GM12878 (cell line): ENCODE data around the gene MAN2A1. TPM values are rescaled to one million over a fixed set of nuclear protein-coding genes. Genes with fewer than 3 reads are reported as not detected.

Experiments used
- ATAC-seq: fragments of 200-7000 bp; cut with Tn5 transposase; 3 replicates; pipeline ENCODE4 v1.9.1; 2020; ENCODE audit warnings: mild to moderate bottlenecking, moderate library complexity
- BruUV-seq: library from RNA; stranded (reverse); fragments of 400-500 nt; replicated peaks from 2 replicates; lab custom pipeline; 2021; lab: Mats Ljungman, UMichigan
- CTCF ChIA-PET: fragments of 300-600 bp; sonication (Branson Sonifier 250); formaldehyde crosslinking; extraction: SDS; loops from one replicate; lab custom pipeline; 2021; ENCODE audit warnings: inconsistent platforms; lab: Yijun Ruan, JAX
- POLR2A ChIA-PET: fragments of 350-600 bp; formaldehyde crosslinking; extraction: SDS; loops from one replicate; lab custom pipeline; 2021; ENCODE audit warnings: inconsistent platforms; lab: Charles Lee
- RAD21 ChIA-PET: fragments of 300-600 bp; sonication (Branson Sonifier 250); formaldehyde crosslinking; loops from one replicate; lab custom pipeline; 2023; ENCODE audit warnings: antibody characterized with exemption; ENCODE audit not compliant: unreplicated experiment; lab: Charles Lee
- SMC1A ChIA-PET: fragments of 300-600 bp; sonication (Branson Sonifier 250); formaldehyde crosslinking; loops from one replicate; lab custom pipeline; 2023; ENCODE audit not compliant: unreplicated experiment, uncharacterized antibody; lab: Charles Lee
- DNase-seq: peaks from one replicate; pipeline ENCODE4 v3.0.0-alpha.2; 2011; ENCODE audit warnings: low read depth, low spot score
- FAIRE-seq: peaks from 3 replicates; lab custom pipeline; 2011; peaks lifted over from hg19 to GRCh38; lab: Jason Lieb, UNC
- H2AFZ ChIP-seq: 2 replicates; pipeline ENCODE4 v1.6.0; 2011; ENCODE audit warnings: low read depth, low read length, control low read depth; ENCODE audit not compliant: control insufficient read depth
- H3K27ac ChIP-seq: 2 replicates; pipeline ENCODE4 v1.5.1; 2011; ENCODE audit warnings: control low read depth; ENCODE audit not compliant: control insufficient read depth, insufficient read depth
- H3K27me3 ChIP-seq, 2 experiments: replicated peaks in 1 of 2; 2 replicates each; pipeline versions ENCODE4 v1.6.0 to v1.6.1; 2011; ENCODE audit warnings: low read length in 1 of 2; ENCODE audit not compliant: control insufficient read depth in 2 of 2, insufficient read depth in 2 of 2
- H3K36me3 ChIP-seq, 2 experiments: 2 replicates each; pipeline ENCODE4 v1.5.1; 2011; ENCODE audit warnings: low read length in 1 of 2; ENCODE audit not compliant: control insufficient read depth in 2 of 2, insufficient read depth in 2 of 2
- H3K4me1 ChIP-seq: 2 replicates; pipeline ENCODE4 v1.6.1; 2011; ENCODE audit warnings: mild to moderate bottlenecking, low read length, moderate library complexity, mixed read lengths; ENCODE audit not compliant: control insufficient read depth, insufficient read depth
- H3K4me2 ChIP-seq: 2 replicates; pipeline ENCODE4 v1.6.0; 2011; ENCODE audit warnings: control low read depth; ENCODE audit not compliant: control insufficient read depth, insufficient read depth
- H3K4me3 ChIP-seq: fragments of 200-600 bp; sonication (generic); 2 replicates; pipeline ENCODE4 v1.5.1; 2016
- H3K79me2 ChIP-seq: 2 replicates; pipeline ENCODE4 v1.6.0; 2011; ENCODE audit warnings: low read length; ENCODE audit not compliant: control insufficient read depth, insufficient read depth
- H3K9ac ChIP-seq: 2 replicates; pipeline ENCODE4 v1.8.0; 2011; ENCODE audit warnings: low read length, control low read depth, mixed read lengths; ENCODE audit not compliant: control insufficient read depth, insufficient read depth
- H3K9me3 ChIP-seq: replicated peaks from 3 replicates; pipeline ENCODE4 v1.5.1; 2011; ENCODE audit warnings: mild to moderate bottlenecking, low read length; ENCODE audit not compliant: control insufficient read depth, insufficient read depth
- H4K20me1 ChIP-seq: 2 replicates; pipeline ENCODE4 v1.6.0; 2011; ENCODE audit not compliant: control insufficient read depth, insufficient read depth
- EZH2 ChIP-seq: IDR thresholded peaks from 2 replicates; pipeline ENCODE4 v1.6.1; 2012; ENCODE audit warnings: low read depth, mild to moderate bottlenecking, control low read depth, inconsistent platforms, low read length, borderline replicate concordance; ENCODE audit not compliant: control insufficient read depth
- FOXM1 ChIP-seq: IDR thresholded peaks from 2 replicates; pipeline ENCODE4 v1.6.1; 2012; ENCODE audit warnings: low read depth, mild to moderate bottlenecking, inconsistent platforms, low read length, moderate library complexity
- IKZF1 ChIP-seq: fragments of 450-650 bp; conservative IDR thresholded peaks from 2 replicates; pipeline ENCODE4 v1.6.1; 2017; ENCODE audit warnings: antibody characterized with exemption, mild to moderate bottlenecking
- IRF4 ChIP-seq: IDR thresholded peaks from 2 replicates; pipeline ENCODE4 v1.6.1; 2011; ENCODE audit warnings: low read depth, low read length
- KDM1A ChIP-seq: fragments of 200-600 bp; sonication (generic); IDR thresholded peaks from 2 replicates; pipeline ENCODE4 v1.6.1; 2016; ENCODE audit warnings: borderline replicate concordance
- POU2F2 ChIP-seq: IDR thresholded peaks from 3 replicates; pipeline ENCODE4 v1.6.1; 2011; ENCODE audit warnings: low read depth, mild to moderate bottlenecking, low read length, borderline replicate concordance
- SIN3A ChIP-seq: IDR thresholded peaks from 2 replicates; pipeline ENCODE4 v1.6.1; 2012; ENCODE audit warnings: low read depth, low read length, improper control_type of control experiment
- SIX5 ChIP-seq: IDR thresholded peaks from 2 replicates; pipeline ENCODE4 v1.6.1; 2011; ENCODE audit warnings: mild to moderate bottlenecking, low read depth, low read length, moderate library complexity; ENCODE audit not compliant: severe bottlenecking
- SP1 ChIP-seq: IDR thresholded peaks from one replicate; pipeline ENCODE4 v1.6.1; 2011; ENCODE audit warnings: low read depth, low read length
- SRF ChIP-seq, 2 experiments: IDR thresholded peaks; 2 replicates each; pipeline ENCODE4 v1.6.1; 2011; ENCODE audit warnings: low read depth in 2 of 2, low read length in 2 of 2, mild to moderate bottlenecking in 1 of 2, moderate library complexity in 1 of 2
- TAF1 ChIP-seq: IDR thresholded peaks from 2 replicates; pipeline ENCODE4 v1.6.1; 2011; ENCODE audit warnings: mild to moderate bottlenecking, low read depth, low read length, borderline replicate concordance
- ZNF24 ChIP-seq: fragments of 450-650 bp; IDR thresholded peaks from 2 replicates; pipeline ENCODE4 v1.6.1; 2017; ENCODE audit warnings: antibody characterized with exemption, mild to moderate bottlenecking
- ZNF384 ChIP-seq: IDR thresholded peaks from 2 replicates; pipeline ENCODE4 v1.6.1; 2012; ENCODE audit warnings: low read depth, mild to moderate bottlenecking, low read length, improper control_type of control experiment, borderline replicate concordance
- WGBS: methylation state at CpG from one replicate; pipeline ENCODE4 v1.1.6; 2016; ENCODE audit warnings: low lambda C conversion rate; ENCODE audit not compliant: insufficient replicate concordance, insufficient coverage; ENCODE audit errors: missing lambda C conversion rate; 5-methylcytosine and 5-hydroxymethylcytosine counted together
- in situ Hi-C: fragments of 300-500 bp; cut with MboI; formaldehyde crosslinking; loops from 9 replicates; pipeline ENCODE4 v1.14.3; 2018; ENCODE audit warnings: mixed read lengths
- intact Hi-C: fragments of 100-400 bp; cut with micrococcal nuclease; formaldehyde crosslinking; loops from one replicate; pipeline ENCODE4 v1.14.2; 2022; ENCODE audit not compliant: unreplicated experiment
- polyA plus RNA-seq, 11 experiments: library from polyadenylated mRNA; depleted of rRNA in 4 of 11; unstranded in 6 of 11; stranded (reverse) in 5 of 11; fragments of >200 nt; fragmentation: Nextera tagmentation in 4 of 11; fragmentation: Illumina TruSeq in 1 of 11; extraction: Ambion mirVana in 4 of 11; extraction: Trizol in 1 of 11; gene quantifications; 1 replicate in 1 of 11; 2 replicates in 10 of 11; pipeline versions ENCODE4 v1.2.1 to v1.2.3, GENCODE V29; 2011 to 2016; ENCODE audit warnings: inconsistent platforms in 2 of 11, missing spikeins in 2 of 11, low read depth in 1 of 11
- total RNA-seq, 4 experiments: library from RNA; depleted of rRNA in 3 of 4; stranded (reverse); fragments of >200 nt in 3 of 4; fragmentation: Illumina TruSeq in 1 of 4; extraction: Trizol in 1 of 4; gene quantifications; 2 replicates each; pipeline versions ENCODE4 v1.2.1 to v1.2.3, GENCODE V29; 2013 to 2021
- TF ChIP-seq, protein P1 (sequence below): IDR thresholded peaks from 2 replicates; pipeline ENCODE4 v1.6.1; 2012; ENCODE audit warnings: low read depth, low read length, improper control_type of control experiment
- TF ChIP-seq, protein P2 (sequence below): fragments of 450-650 bp; IDR thresholded peaks from 2 replicates; pipeline ENCODE4 v1.6.1; 2017; ENCODE audit warnings: borderline replicate concordance

Gene MAN2A1
- total and polyA plus RNA-seq, 10 of the 15 experiments (the other 5 are each of a cell fraction or from before 2014, with no cell fraction given) = 4.2 to 27.9 (median 10.5) TPM

DNA sequence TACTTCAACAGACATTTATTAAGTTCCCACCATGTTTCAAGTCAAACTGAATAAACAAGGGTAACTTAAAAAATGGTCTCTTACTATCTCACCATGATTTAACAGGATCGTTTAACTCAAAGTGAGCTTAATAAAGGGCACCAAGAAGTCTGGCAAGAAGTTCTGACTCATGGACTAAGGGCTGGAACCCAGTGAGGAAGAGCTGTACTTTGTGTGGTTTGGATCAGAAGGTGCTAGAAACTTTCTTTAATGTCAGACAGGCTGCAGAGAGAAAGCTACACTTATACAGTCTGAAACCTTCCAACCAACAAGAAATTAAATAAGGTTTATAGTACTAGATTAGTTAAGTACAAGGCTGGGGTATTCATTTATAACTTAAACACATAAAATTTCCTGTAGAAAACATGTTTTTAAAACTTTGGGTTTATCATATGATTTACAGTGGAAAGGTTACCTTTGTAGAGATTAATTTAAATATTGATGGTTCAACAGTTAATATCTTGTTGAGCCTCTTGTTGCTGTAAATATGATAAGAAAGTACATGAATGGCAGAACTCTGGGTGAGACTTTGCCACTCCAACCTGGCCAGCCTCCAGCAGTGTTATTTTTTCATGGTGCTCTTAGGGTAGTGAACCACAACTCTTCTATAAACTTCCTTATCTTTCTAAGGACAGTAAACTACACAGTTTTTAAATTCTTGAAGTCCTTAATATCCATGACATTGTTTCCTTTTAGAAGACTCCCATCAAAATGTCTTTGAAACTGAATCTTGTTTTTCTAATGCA, 162.8 kb downstream of the MAN2A1 start:
- TF ChIP-seq EZH2 (no peak), FOXM1 (no peak), IKZF1 (no peak), ZNF24 (no peak), SP1 (no peak), TAF1 (no peak), IRF4 (no peak), SIX5 (no peak), KDM1A (no peak), POU2F2 (no peak), ZNF384 (no peak), SRF (IDR thresholded peaks at IDR 0.05; ENCODE audit: low read depth in 2 of 2, low read length in 2 of 2) (no peak), SIN3A (no peak)
- TF ChIP-seq, protein P1, sequence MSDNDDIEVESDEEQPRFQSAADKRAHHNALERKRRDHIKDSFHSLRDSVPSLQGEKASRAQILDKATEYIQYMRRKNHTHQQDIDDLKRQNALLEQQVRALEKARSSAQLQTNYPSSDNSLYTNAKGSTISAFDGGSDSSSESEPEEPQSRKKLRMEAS = no peak
- TF ChIP-seq, protein P2, sequence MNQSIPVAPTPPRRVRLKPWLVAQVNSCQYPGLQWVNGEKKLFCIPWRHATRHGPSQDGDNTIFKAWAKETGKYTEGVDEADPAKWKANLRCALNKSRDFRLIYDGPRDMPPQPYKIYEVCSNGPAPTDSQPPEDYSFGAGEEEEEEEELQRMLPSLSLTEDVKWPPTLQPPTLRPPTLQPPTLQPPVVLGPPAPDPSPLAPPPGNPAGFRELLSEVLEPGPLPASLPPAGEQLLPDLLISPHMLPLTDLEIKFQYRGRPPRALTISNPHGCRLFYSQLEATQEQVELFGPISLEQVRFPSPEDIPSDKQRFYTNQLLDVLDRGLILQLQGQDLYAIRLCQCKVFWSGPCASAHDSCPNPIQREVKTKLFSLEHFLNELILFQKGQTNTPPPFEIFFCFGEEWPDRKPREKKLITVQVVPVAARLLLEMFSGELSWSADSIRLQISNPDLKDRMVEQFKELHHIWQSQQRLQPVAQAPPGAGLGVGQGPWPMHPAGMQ = no peak
- intact Hi-C loops = no loop called here
- CTCF ChIA-PET = interaction anchor here (0.7 to 1.3 kb wide), 2 partner anchors 10 to 107 kb away, joined by 3 to 4 read pairs; no protein-coding TSS in a partner anchor
- H3K4me1 ChIP-seq = no peaks in the 10 kb centered on the region
- H4K20me1 ChIP-seq = no peaks in the 10 kb centered on the region
- no TSS peak for BruUV-seq
- no peak overlapping the region for H3K27ac ChIP-seq
- H3K4me3 ChIP-seq = no peak overlapping the region
- no peak for FAIRE-seq
- DNase-seq = no peak
- 100% methylated on average over 1 of the region's 1 CpG for WGBS
- in situ Hi-C loops = no loop called here
- H3K79me2 ChIP-seq = no peaks in the 10 kb centered on the region
- SMC1A ChIA-PET = interaction anchor here (2.6 kb wide), 1 partner anchor 9 kb away, joined by 10 read pairs; no protein-coding TSS in a partner anchor
- no peak overlapping the region for H3K4me2 ChIP-seq
- H3K9ac ChIP-seq = no peak overlapping the region
- POLR2A ChIA-PET = interaction anchor here (1.6 kb wide), 1 partner anchor 11 kb away, joined by 3 read pairs; no protein-coding TSS in a partner anchor
- no peak for ATAC-seq
- no peak overlapping the region for H2AFZ ChIP-seq
- H3K9me3 ChIP-seq = no peaks in the 10 kb centered on the region
- RAD21 ChIA-PET = interaction anchor here (1.4 kb wide), 1 partner anchor 161 kb away, joined by 3 read pairs; no protein-coding TSS in a partner anchor
- 0 out of 4 replicates have a peak, but pooled peaks cover 0 to 2% of the 10 kb centered on the region in 2 experiments for H3K36me3 ChIP-seq
- H3K27me3 ChIP-seq = no peaks in the 10 kb centered on the region
